ENCODE data around the gene ATG10. TPM values are rescaled to one million over a fixed set of nuclear protein-coding genes. Genes with fewer than 3 reads are reported as not detected.
"Not testable (repeated sequence)": the region's sequence is repeated elsewhere in the genome, so short reads cannot be mapped to it uniquely, and the experiment has no call there.

The ATG10 gene
- total and polyA plus RNA-seq, 2 donors, result 10.4 to 12.7 TPM

GRCh38 chr5:81969912-81970311, 1.9 kb upstream of the ATG10 start:
- no peak for DNase-seq (ENCODE audit: low read depth in 6 of 9, low spot score in 9 of 9)
- Histone ChIP-seq H3K4me3 (ENCODE audit: low read length in 2 of 2) (no peak overlapping the region), H3K4me1 (ENCODE audit: control insufficient read depth in 2 of 2, insufficient read depth in 2 of 2, low read length in 2 of 2) (peaks cover 2 to 14% of the 10 kb centered on the region in 2 donors), H3K9me3 (ENCODE audit: control insufficient read depth in 2 of 2, insufficient read depth in 1 of 2, low read length in 1 of 2) (no peaks in the 10 kb centered on the region), H3K27ac (ENCODE audit: low read depth in 1 of 2, low read length in 1 of 2) (no peak overlapping the region), H3K27me3 (ENCODE audit: control insufficient read depth in 2 of 2, insufficient read depth in 1 of 2, low read length in 1 of 2) (no peaks in the 10 kb centered on the region), H3K36me3 (ENCODE audit: control insufficient read depth in 2 of 2, insufficient read depth in 2 of 2, low read length in 1 of 2) (no peaks in the 10 kb centered on the region)
- WGBS, result 99% methylated on average over 2 of the region's 2 CpGs

- H3K4me1 ChIP-seq (ENCODE audit: control insufficient read depth in 2 of 2, insufficient read depth in 2 of 2, low read length in 2 of 2), result peaks cover 2 to 14% of the 10 kb centered on the region in 2 donors
- WGBS, result under 1% methylated on average over 11 of the region's 11 CpGs
Measured at GRCh38 chr5:81971111-81971711, 612 bp upstream of the ATG10 start.

GRCh38 chr5:81972492-81972783, 615 bp downstream of the ATG10 start:
- H3K27me3 ChIP-seq (ENCODE audit: control insufficient read depth in 2 of 2, insufficient read depth in 1 of 2, low read length in 1 of 2), result no peaks in the 10 kb centered on the region
- H3K4me3 ChIP-seq (ENCODE audit: low read length in 2 of 2), result peak overlapping the region; percentile 67 to 68
- WGBS, result under 1% methylated on average over 9 of the region's 9 CpGs

More at GRCh38 chr5:81971111-81971711, 612 bp upstream of the ATG10 start:
- no peaks in the 10 kb centered on the region for H3K27me3 ChIP-seq (ENCODE audit: control insufficient read depth in 2 of 2, insufficient read depth in 1 of 2, low read length in 1 of 2)
- H3K4me3 ChIP-seq (ENCODE audit: low read length in 2 of 2), result peak overlapping the region; percentile 67 to 68
- no peaks in the 10 kb centered on the region for H3K9me3 ChIP-seq (ENCODE audit: control insufficient read depth in 2 of 2, insufficient read depth in 1 of 2, low read length in 1 of 2)
- peak; percentile 32 to 86 (median 59) for DNase-seq (ENCODE audit: low read depth in 6 of 9, low spot score in 9 of 9)
- H3K36me3 ChIP-seq (ENCODE audit: control insufficient read depth in 2 of 2, insufficient read depth in 2 of 2, low read length in 1 of 2), result peaks cover 2 to 3% of the 10 kb centered on the region in 2 donors
- peak overlapping the region; percentile 98 to 100 for H3K27ac ChIP-seq (ENCODE audit: low read depth in 1 of 2, low read length in 1 of 2)

GRCh38 chr5:81980160-81980559, 8.3 kb downstream of the ATG10 start:
- Histone ChIP-seq H3K9me3 (ENCODE audit: control insufficient read depth in 2 of 2, insufficient read depth in 1 of 2, low read length in 1 of 2) (no peaks in the 10 kb centered on the region), H3K4me3 (ENCODE audit: low read length in 2 of 2) (no peak overlapping the region), H3K36me3 (ENCODE audit: control insufficient read depth in 2 of 2, insufficient read depth in 2 of 2, low read length in 1 of 2) (peaks cover 13 to 22% of the 10 kb centered on the region in 2 donors), H3K4me1 (ENCODE audit: control insufficient read depth in 2 of 2, insufficient read depth in 2 of 2, low read length in 2 of 2) (no peaks in the 10 kb centered on the region), H3K27me3 (ENCODE audit: control insufficient read depth in 2 of 2, insufficient read depth in 1 of 2, low read length in 1 of 2) (no peaks in the 10 kb centered on the region), H3K27ac (ENCODE audit: low read depth in 1 of 2, low read length in 1 of 2) (no peak overlapping the region)
- WGBS, result 77% methylated on average over 3 of the region's 3 CpGs
- DNase-seq (ENCODE audit: low read depth in 6 of 9, low spot score in 9 of 9), result no peak

More at GRCh38 chr5:81972492-81972783, 615 bp downstream of the ATG10 start:
- H3K9me3 ChIP-seq (ENCODE audit: control insufficient read depth in 2 of 2, insufficient read depth in 1 of 2, low read length in 1 of 2), result no peaks in the 10 kb centered on the region
- H3K36me3 ChIP-seq (ENCODE audit: control insufficient read depth in 2 of 2, insufficient read depth in 2 of 2, low read length in 1 of 2), result peaks cover 6 to 14% of the 10 kb centered on the region in 2 donors
- DNase-seq (ENCODE audit: low read depth in 6 of 9, low spot score in 9 of 9), result no peak
- H3K4me1 ChIP-seq (ENCODE audit: control insufficient read depth in 2 of 2, insufficient read depth in 2 of 2, low read length in 2 of 2), result peaks cover 2 to 14% of the 10 kb centered on the region in 2 donors
- peak overlapping the region; percentile 98 to 100 for H3K27ac ChIP-seq (ENCODE audit: low read depth in 1 of 2, low read length in 1 of 2)

GRCh38 chr5:81980598-81981260, 8.9 kb downstream of the ATG10 start:
- Histone ChIP-seq H3K4me3 (ENCODE audit: low read length in 2 of 2) (no peak overlapping the region), H3K9me3 (ENCODE audit: control insufficient read depth in 2 of 2, insufficient read depth in 1 of 2, low read length in 1 of 2) (no peaks in the 10 kb centered on the region), H3K27ac (ENCODE audit: low read depth in 1 of 2, low read length in 1 of 2) (no peak overlapping the region), H3K27me3 (ENCODE audit: control insufficient read depth in 2 of 2, insufficient read depth in 1 of 2, low read length in 1 of 2) (no peaks in the 10 kb centered on the region), H3K4me1 (ENCODE audit: control insufficient read depth in 2 of 2, insufficient read depth in 2 of 2, low read length in 2 of 2) (no peaks in the 10 kb centered on the region), H3K36me3 (ENCODE audit: control insufficient read depth in 2 of 2, insufficient read depth in 2 of 2, low read length in 1 of 2) (peaks cover 13 to 22% of the 10 kb centered on the region in 2 donors)
- over 99% methylated on average over 3 of the region's 3 CpGs for WGBS
- DNase-seq (ENCODE audit: low read depth in 6 of 9, low spot score in 9 of 9), result no peak

- not testable (repeated sequence) for H3K4me1 ChIP-seq (ENCODE audit: control insufficient read depth in 2 of 2, insufficient read depth in 2 of 2, low read length in 2 of 2); DNase-seq (ENCODE audit: low read depth in 6 of 9, low spot score in 9 of 9); H3K36me3 ChIP-seq (ENCODE audit: control insufficient read depth in 2 of 2, insufficient read depth in 2 of 2, low read length in 1 of 2); H3K4me3 ChIP-seq (ENCODE audit: low read length in 2 of 2); H3K27me3 ChIP-seq (ENCODE audit: control insufficient read depth in 2 of 2, insufficient read depth in 1 of 2, low read length in 1 of 2); H3K9me3 ChIP-seq (ENCODE audit: control insufficient read depth in 2 of 2, insufficient read depth in 1 of 2, low read length in 1 of 2); H3K27ac ChIP-seq (ENCODE audit: low read depth in 1 of 2, low read length in 1 of 2)
- over 99% methylated on average over 11 of the region's 11 CpGs for WGBS
Measured at GRCh38 chr5:81982172-81982685, 10.4 kb downstream of the ATG10 start.

- H3K27me3 ChIP-seq (ENCODE audit: control insufficient read depth in 2 of 2, insufficient read depth in 1 of 2, low read length in 1 of 2); H3K4me3 ChIP-seq (ENCODE audit: low read length in 2 of 2); DNase-seq (ENCODE audit: low read depth in 6 of 9, low spot score in 9 of 9); H3K4me1 ChIP-seq (ENCODE audit: control insufficient read depth in 2 of 2, insufficient read depth in 2 of 2, low read length in 2 of 2); H3K36me3 ChIP-seq (ENCODE audit: control insufficient read depth in 2 of 2, insufficient read depth in 2 of 2, low read length in 1 of 2); H3K9me3 ChIP-seq (ENCODE audit: control insufficient read depth in 2 of 2, insufficient read depth in 1 of 2, low read length in 1 of 2); H3K27ac ChIP-seq (ENCODE audit: low read depth in 1 of 2, low read length in 1 of 2): not testable (repeated sequence)
- 98% methylated on average over 27 of the region's 27 CpGs for WGBS
Measured at GRCh38 chr5:81983148-81983547, 11.3 kb downstream of the ATG10 start.

GRCh38 chr5:81983563-81983962, 11.7 kb downstream of the ATG10 start:
- not testable (repeated sequence) for H3K4me1 ChIP-seq (ENCODE audit: control insufficient read depth in 2 of 2, insufficient read depth in 2 of 2, low read length in 2 of 2); H3K27ac ChIP-seq (ENCODE audit: low read depth in 1 of 2, low read length in 1 of 2); H3K27me3 ChIP-seq (ENCODE audit: control insufficient read depth in 2 of 2, insufficient read depth in 1 of 2, low read length in 1 of 2); H3K36me3 ChIP-seq (ENCODE audit: control insufficient read depth in 2 of 2, insufficient read depth in 2 of 2, low read length in 1 of 2); H3K4me3 ChIP-seq (ENCODE audit: low read length in 2 of 2); H3K9me3 ChIP-seq (ENCODE audit: control insufficient read depth in 2 of 2, insufficient read depth in 1 of 2, low read length in 1 of 2); DNase-seq (ENCODE audit: low read depth in 6 of 9, low spot score in 9 of 9)
- over 99% methylated on average over 30 of the region's 30 CpGs for WGBS

- H3K9me3 ChIP-seq (ENCODE audit: control insufficient read depth in 2 of 2, insufficient read depth in 1 of 2, low read length in 1 of 2), result peaks cover 0 to 3% of the 10 kb centered on the region in 2 donors
- H3K27ac ChIP-seq (ENCODE audit: low read depth in 1 of 2, low read length in 1 of 2), result no peak overlapping the region
- H3K27me3 ChIP-seq (ENCODE audit: control insufficient read depth in 2 of 2, insufficient read depth in 1 of 2, low read length in 1 of 2), result no peaks in the 10 kb centered on the region
- no peak for DNase-seq (ENCODE audit: low read depth in 6 of 9, low spot score in 9 of 9)
- H3K4me3 ChIP-seq (ENCODE audit: low read length in 2 of 2), result no peak overlapping the region
- 96% methylated on average over 9 of the region's 9 CpGs for WGBS
- H3K4me1 ChIP-seq (ENCODE audit: control insufficient read depth in 2 of 2, insufficient read depth in 2 of 2, low read length in 2 of 2), result no peaks in the 10 kb centered on the region
- H3K36me3 ChIP-seq (ENCODE audit: control insufficient read depth in 2 of 2, insufficient read depth in 2 of 2, low read length in 1 of 2), result peaks cover 11 to 16% of the 10 kb centered on the region in 2 donors
Measured at GRCh38 chr5:81986126-81986525, 14.3 kb downstream of the ATG10 start.

All from thymus (tissue), 11 donors.